Measurements from ENCODE around the gene KCNH4. TPM values are rescaled to one million over a fixed set of nuclear protein-coding genes. Genes with fewer than 3 reads are reported as not detected.

KCNH4 gene
- total and polyA plus RNA-seq, 2 of the 13 experiments (the other 11 are each of a cell fraction or from before 2014, with no cell fraction given): 0.01 to 0.09 TPM

GRCh38 chr17:42182927-42183734 lies 2.2 kb upstream of the KCNH4 start (continued):
- TF ChIP-seq ARID5B (CRISPR knock-in tag; IDR thresholded peaks at IDR 0.05) (peak; percentile 29; the same call in 1 of the 2 replicates), ZNF143 (CRISPR knock-in tag; IDR thresholded peaks at IDR 0.05) (peak; percentile 34; the same call in 1 of the 2 replicates), FOXM1 (CRISPR knock-in tag; IDR thresholded peaks at IDR 0.05) (no peak), ZNF580 (CRISPR knock-in tag; IDR thresholded peaks at IDR 0.05; ENCODE audit: borderline replicate concordance, low read depth) (no peak; the same call in 1 of the 2 replicates), HMGXB4 (CRISPR knock-in tag; IDR thresholded peaks at IDR 0.05; ENCODE audit: borderline replicate concordance in 1 of 2, low read depth in 1 of 2) (no peak), NR2F1 (CRISPR knock-in tag; IDR thresholded peaks at IDR 0.05) (no peak), ZNF230 (CRISPR knock-in tag; IDR thresholded peaks at IDR 0.05) (no peak), ZNF768 (CRISPR knock-in tag; IDR thresholded peaks at IDR 0.05) (peak; percentile 92), RCOR2 (CRISPR knock-in tag; IDR thresholded peaks at IDR 0.05) (peak; percentile 78; the same call in 1 of the 2 replicates), SRSF4 (IDR thresholded peaks at IDR 0.05; ENCODE audit: low read depth, low read length, poor library complexity, severe bottlenecking) (no peak)

Measured in HepG2 (cell line).